Ramos (cell line): ENCODE results near the gene PAPPA.

Source experiments
- in situ Hi-C: fragments of 300-500 bp; cut with MboI; formaldehyde crosslinking; loops from one replicate; pipeline ENCODE4 v1.14.3; 2022; ENCODE audit warnings: low sequenced_read_pairs; ENCODE audit not compliant: unreplicated experiment

The PAPPA gene

DNA sequence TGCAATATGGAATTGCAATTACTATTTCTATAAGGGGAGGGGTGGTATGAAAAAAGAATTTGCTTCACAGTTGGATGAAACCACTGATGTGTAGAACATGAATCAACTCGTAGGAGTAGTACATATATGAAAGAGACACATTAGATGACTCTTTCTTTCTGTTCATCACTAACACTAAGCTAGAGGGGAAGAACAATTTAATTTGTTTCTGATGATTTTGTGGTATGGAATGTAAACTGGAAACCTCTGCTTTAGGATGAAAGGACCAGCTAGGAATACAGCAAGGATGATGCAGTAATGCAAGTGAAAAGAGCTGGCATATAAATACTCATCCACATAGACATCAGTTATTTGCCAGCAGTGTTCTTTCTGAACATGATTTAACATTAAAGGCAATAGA is 113.4 kb downstream of the PAPPA start:
- in situ Hi-C loops, result no loop called here

GRCh38 chr9:116269250-116269649 is 115.7 kb downstream of the PAPPA start:
- in situ Hi-C loops, result no loop called here

DNA sequence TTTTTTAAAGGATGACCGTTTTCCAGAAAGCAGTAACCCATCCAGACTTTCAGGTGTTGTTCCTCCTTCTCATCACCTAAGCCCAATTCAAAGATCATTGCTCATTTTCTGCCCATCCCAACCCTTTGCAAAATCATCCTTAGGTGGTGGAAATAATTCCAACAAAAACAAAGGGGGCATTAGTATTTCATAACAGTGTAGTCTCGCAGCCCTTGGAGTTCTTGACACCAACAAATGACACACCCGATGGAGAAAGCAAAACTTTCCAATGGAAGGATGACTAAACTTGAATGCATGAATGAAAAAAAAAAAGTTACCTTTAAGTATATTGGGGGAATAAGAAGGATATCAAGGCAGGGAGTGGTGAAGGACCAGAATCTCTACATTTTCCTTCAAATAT is 117.0 kb downstream of the PAPPA start:
- in situ Hi-C loops, result no loop called here

- in situ Hi-C loops, result no loop called here
Measured at GRCh38 chr9:116271340-116271739, 117.7 kb downstream of the PAPPA start.

GRCh38 chr9:116271991-116272390 is 118.4 kb downstream of the PAPPA start:
- in situ Hi-C loops, result no loop called here

- in situ Hi-C loops, result no loop called here
Measured at GRCh38 chr9:116274293-116274692, 120.7 kb downstream of the PAPPA start.

DNA sequence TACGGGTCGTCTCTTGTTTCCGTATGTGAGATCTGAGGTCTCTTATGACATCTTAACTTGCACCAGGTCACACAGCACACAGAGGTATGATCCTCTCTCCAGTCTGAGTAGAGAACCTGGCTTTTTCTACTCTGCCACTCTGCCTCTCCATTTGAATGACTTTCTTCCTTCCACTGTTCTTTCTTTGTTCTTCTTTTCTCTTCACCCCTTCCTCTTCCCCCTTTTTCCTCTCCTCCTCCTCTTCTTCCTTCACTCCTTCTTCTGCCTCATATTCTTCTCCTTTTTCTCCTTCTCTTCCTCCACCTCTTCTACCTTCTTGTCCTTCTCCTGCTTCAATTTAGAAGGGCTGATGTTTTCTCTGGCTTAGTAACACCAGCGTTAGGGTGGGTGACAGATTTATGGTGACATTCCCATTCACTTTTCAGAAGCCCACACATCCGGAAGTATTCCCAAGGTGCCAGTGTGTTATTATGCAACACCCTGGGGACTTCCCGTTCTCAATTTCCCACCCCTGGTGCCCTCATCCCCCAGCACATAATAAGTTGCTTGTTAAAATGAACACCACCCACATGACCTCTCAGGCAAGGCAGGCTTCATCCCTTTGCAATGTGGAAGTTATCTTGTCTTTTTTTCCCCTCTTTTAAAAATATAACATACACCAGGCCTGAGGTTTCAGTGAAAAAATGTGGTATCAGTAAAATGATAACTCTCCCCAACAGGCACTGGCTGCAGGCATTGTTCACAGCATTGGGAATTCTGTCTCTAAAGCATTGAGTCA is 122.0 kb downstream of the PAPPA start:
- in situ Hi-C loops, result no loop called here

DNA sequence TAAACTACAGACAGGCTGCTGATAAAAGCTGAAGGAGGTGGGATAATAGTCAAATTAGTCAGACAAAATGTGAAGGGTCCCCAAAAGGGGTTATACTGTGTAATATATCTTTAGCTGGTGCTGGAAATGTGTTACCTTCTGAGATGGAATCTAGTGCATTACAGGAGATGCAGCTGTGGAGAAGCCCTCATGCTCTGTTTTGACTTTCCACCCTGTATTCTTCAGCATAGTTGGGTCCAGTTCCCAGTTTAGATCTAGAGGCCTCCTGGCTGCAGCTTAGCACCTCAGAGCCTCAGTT is 122.6 kb downstream of the PAPPA start:
- in situ Hi-C loops, result no loop called here

DNA sequence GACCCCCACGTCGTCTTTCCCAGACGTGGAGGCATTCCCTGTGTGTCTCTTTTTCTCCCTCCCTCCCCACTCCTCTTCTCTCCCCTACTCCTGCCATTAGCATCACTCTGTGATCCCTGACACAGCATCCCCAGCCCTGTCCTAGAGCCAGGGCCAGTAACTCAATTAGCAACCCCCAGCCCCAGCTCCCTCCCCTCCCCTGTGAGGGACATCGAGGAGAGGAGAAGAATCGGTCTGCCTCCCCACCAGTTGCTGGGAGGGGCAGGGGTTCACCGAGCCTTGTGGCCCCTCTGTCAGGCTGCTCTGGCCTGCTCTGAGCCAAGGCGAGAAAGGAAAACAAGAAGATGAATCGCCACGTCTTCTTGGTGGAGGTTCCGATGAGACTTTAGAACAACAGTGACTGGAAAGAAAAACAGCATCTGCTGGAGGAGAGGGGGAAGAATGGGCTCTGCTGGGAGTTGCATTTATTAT is 123.1 kb downstream of the PAPPA start:
- in situ Hi-C loops, result no loop called here

DNA sequence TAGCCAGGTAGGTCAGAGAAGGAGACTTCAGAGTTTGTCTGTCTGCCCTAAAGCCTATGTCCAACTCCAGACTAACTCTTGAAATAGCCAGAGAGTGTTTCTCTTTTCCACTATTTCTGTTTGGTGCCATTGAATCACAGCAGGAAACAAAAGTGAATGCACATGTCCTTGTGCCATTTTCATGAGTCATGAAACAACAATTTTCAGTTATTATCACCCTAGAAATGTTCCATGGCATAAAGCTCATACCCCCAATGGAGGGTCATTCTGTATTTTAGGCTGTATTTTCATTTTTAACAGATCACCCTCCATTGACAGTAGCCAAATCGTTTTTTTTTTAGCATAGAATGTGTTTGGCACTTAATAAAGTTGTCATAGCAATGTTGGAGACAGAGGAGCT is 124.7 kb downstream of the PAPPA start:
- in situ Hi-C loops, result no loop called here

- in situ Hi-C loops, result no loop called here
Measured at GRCh38 chr9:116279230-116279629, 125.6 kb downstream of the PAPPA start.

GRCh38 chr9:116280529-116280928 is 126.9 kb downstream of the PAPPA start:
- in situ Hi-C loops, result no loop called here

GRCh38 chr9:116282597-116282996 is 129.0 kb downstream of the PAPPA start:
- in situ Hi-C loops, result no loop called here

DNA sequence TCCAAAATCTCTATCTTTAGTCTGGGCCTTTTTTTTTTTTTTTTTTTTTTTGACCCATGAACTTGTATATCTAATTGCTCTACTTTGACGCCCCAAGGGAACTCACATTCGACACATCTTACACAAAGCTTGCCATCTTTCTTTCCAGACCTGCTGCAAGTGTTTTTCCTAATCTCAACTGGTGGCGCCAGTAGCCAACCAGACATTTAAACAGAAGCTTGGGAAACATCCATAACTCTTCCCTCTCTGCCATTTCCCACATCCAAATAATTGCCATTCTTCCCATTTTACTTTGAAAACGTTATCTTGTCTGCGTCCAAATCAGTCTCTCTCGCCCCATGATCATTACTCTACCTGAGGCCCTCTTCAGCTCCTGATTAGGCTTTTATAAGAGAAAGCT is 130.9 kb downstream of the PAPPA start:
- in situ Hi-C loops, result no loop called here

DNA sequence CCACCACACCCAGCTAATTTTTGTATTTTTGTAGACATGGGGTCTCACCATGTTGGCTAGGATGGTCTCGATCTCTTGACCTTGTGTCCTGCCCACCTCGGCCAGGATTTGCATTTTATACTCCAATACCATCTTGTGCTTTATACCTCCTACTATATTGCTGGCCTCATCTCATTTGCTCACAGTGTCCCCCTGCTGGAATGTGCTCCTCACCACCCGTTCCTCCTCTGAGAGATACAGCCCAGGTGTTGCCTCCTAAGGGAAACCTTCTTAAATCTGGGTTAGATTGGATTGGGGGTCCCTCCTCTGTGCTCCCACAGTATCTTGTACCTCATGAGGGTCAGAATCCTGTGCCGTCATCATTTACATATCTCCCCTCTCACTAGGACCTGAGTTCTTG is 131.7 kb downstream of the PAPPA start:
- in situ Hi-C loops, result no loop called here

GRCh38 chr9:116286297-116286696 is 132.7 kb downstream of the PAPPA start:
- in situ Hi-C loops, result no loop called here

DNA sequence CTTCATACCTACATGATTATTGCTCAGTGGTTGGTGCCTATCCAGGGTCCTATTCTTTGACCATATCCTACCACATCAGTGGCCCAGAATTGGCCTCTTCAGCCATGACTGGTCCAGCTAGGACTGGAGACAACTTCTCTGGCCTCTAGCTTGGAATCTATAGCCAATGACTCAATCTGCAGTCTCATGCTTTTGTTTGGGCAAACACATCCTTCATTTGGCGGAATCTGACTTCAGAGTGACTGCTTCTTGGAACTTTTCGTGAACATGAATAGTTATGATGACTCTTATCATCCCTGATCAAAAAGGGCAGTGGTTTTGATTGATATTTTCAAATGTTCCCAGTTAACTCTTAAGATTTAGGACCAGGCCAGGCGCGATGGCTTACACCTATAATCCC is 134.1 kb downstream of the PAPPA start:
- in situ Hi-C loops, result no loop called here

DNA sequence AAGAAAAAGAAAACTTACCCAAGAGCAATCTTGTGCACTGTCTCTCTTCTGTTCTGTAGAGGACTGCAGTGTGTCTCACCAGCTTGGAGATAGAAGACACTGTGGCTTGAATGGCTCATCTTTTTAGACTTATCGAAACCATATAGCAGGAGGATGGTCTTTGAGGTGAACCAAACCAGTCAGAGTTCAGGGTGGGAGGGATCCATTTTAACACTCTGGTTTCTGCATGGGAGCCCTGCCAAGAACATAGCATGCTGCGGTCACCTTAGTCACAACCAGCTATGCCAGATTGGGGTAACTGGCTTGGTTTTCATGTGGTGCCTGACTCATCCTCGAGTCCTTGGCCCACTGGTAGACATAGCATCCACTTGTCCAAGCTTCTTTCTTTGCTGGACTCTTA is 135.1 kb downstream of the PAPPA start:
- in situ Hi-C loops, result no loop called here

GRCh38 chr9:116297346-116297745 is 143.8 kb downstream of the PAPPA start:
- in situ Hi-C loops, result no loop called here

DNA sequence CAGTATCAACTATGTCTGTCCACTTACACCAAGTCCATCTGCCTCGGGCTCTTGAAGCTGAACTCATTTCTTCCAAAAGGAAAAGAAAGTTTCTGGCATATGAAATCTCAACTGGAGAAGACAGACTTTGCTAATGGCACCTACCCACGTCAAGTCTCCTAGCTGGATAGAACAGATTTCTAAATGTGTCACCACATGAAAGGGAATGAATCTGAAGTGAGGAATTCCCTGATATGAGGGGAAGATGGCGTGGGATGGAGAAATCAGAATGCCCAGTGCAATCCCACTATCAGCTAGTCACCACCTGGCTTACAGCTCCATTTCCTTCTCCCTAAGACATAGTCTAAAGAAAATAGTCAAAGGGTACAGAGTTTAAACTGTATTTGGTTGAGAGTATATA is 144.7 kb downstream of the PAPPA start:
- in situ Hi-C loops, result no loop called here

DNA sequence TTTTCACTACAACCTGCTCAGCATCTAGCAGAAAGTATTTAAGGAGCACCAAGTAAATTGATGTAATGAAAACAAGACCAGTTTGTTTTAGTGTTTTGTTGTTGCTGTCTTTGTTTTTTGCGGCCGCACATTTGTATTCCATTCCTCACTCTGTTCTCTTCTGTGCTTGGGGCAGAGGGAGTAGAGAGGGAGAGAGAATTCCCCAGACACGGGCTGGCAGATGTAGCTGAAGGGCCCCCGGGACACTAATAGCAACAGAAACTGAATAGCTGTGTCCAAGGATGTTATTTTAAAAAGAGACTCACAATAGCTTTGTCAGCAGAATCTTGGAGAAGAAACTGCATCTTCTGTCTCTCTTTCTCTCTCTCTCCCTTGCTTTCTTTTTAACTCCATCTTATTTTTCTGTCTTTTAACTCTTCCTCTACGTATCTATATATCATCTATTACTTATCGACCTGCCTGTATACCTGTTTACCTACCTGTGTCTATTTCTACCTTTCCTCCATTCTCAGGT is 145.3 kb downstream of the PAPPA start:
- in situ Hi-C loops, result no loop called here

DNA sequence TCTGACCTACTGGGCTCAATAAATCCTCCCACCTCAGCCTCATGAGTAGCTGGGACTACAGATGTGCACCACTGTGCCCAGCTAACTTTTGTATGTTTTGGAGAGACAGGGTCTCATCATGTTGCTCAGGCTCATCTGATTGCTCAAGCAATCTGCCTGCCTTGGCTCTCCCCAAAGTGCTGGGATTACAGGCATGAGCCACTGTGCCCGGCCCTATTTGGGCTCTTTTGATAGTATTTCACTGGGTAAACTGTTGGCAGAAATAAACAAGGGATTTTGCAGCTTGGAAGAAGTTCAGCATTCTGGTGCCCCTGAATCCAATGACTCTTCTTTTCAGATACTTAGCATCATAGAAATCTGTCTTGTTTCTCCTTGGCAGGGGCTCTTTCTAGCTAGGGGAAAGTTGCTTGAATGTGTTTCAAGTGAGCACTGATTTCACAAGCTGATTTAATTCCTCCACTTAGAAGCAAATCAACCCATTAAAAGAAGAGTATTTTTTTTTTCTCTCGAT is 146.8 kb downstream of the PAPPA start:
- in situ Hi-C loops, result no loop called here
